Measurements from ENCODE around the gene GFPT2.
"Not testable (repeated sequence)": the region's sequence is repeated elsewhere in the genome, so short reads cannot be mapped to it uniquely, and the experiment has no call there.

The GFPT2 gene

DNA sequence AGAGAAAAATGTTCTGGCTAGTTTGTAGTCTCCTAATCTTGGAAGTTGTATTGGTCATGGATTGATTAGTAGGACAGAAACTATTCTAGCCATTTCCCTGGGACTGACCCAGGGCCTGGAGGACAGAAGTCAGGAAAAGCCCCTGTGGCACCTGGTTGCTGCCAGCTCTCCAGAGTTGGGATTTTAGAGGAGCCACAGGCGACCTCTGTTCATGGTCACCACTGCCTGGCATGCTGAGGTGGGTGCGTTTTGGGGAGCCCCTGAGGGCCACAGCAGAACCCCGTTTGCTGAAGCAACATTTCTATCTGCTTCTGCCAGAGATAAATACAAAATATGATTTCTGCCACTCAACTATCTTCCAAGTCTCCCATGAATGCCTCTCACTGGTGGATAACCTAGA, 53.6 kb downstream of the GFPT2 start:
- no peaks in the 10 kb centered on the region for H3K36me3 ChIP-seq (ENCODE audit: control insufficient read depth, insufficient read depth, low read length)
- TF ChIP-seq, protein P1, sequence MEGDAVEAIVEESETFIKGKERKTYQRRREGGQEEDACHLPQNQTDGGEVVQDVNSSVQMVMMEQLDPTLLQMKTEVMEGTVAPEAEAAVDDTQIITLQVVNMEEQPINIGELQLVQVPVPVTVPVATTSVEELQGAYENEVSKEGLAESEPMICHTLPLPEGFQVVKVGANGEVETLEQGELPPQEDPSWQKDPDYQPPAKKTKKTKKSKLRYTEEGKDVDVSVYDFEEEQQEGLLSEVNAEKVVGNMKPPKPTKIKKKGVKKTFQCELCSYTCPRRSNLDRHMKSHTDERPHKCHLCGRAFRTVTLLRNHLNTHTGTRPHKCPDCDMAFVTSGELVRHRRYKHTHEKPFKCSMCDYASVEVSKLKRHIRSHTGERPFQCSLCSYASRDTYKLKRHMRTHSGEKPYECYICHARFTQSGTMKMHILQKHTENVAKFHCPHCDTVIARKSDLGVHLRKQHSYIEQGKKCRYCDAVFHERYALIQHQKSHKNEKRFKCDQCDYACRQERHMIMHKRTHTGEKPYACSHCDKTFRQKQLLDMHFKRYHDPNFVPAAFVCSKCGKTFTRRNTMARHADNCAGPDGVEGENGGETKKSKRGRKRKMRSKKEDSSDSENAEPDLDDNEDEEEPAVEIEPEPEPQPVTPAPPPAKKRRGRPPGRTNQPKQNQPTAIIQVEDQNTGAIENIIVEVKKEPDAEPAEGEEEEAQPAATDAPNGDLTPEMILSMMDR (IDR thresholded peaks at IDR 0.05; ENCODE audit: insufficient read depth, low read length, poor library complexity, severe bottlenecking), result no peak
- no peaks in the 10 kb centered on the region for H3K27me3 ChIP-seq (replicated peaks; ENCODE audit: control insufficient read depth, insufficient read depth, low read length)
- H3K4me3 ChIP-seq (replicated peaks; ENCODE audit: low read depth, low read length), result no peak overlapping the region
- DNase-seq (ENCODE audit: extremely low read depth, insufficient read length), result no peak

DNA sequence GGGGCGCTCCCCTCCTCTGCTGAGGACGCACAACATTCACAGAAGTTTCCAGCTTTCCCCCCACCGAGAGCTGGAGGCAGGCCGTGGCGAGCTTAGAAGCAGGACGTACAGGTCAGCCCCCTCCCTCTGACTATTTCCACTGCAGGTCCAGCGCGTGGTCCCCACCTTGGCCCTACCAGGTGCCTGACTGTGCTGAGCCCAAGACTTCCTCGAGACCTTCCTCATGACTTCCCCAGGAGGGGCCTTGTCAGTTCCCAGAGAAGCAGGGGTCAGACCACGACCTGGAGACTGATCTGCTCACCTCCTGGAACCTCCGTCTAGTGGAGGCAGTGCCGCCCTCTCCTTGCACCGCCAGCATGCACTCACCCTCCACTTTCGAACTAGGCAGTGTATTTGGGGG, 54.1 kb downstream of the GFPT2 start:
- H3K36me3 ChIP-seq (ENCODE audit: control insufficient read depth, insufficient read depth, low read length); H3K4me3 ChIP-seq (replicated peaks; ENCODE audit: low read depth, low read length); H3K27me3 ChIP-seq (replicated peaks; ENCODE audit: control insufficient read depth, insufficient read depth, low read length); DNase-seq (ENCODE audit: extremely low read depth, insufficient read length): not testable (repeated sequence)

DNA sequence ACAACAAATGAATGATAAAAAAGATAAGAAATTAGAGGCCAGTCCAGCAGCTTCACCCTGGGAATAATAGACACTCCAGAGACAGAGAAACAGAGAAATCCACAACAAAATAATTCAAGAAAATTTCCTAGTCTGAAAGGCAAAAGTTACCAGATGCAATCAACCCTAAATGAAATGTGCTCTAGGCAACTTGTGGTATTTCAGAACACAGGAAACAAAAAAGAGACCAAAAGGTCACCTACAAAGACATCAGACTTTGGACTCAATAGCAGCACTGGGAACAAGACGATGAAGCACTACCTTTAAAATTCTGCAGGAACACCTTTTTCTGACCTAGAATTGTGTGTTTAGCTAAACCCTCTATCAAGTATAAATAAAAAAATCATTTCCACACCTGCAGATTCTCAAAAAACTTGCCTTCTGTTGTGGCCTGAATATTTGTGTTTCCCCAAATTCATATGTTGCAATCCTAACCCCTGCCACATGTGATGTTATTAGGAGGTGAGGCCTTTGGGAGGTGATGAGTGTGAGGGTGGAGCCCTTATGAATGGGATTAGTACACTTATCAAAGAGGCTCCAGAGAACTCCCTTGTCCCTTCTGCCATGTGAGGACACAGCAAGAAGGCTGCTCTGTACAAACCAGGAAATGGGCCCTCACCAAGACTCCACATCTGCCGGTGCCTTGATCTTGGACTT, 55.4 kb downstream of the GFPT2 start:
- no peaks in the 10 kb centered on the region for H3K27me3 ChIP-seq (replicated peaks; ENCODE audit: control insufficient read depth, insufficient read depth, low read length)
- no peak overlapping the region for H3K4me3 ChIP-seq (replicated peaks; ENCODE audit: low read depth, low read length)
- no peaks in the 10 kb centered on the region for H3K36me3 ChIP-seq (ENCODE audit: control insufficient read depth, insufficient read depth, low read length)
- TF ChIP-seq, protein P1 (IDR thresholded peaks at IDR 0.05; ENCODE audit: insufficient read depth, low read length, poor library complexity, severe bottlenecking), result no peak
- DNase-seq (ENCODE audit: extremely low read depth, insufficient read length), result no peak

DNA sequence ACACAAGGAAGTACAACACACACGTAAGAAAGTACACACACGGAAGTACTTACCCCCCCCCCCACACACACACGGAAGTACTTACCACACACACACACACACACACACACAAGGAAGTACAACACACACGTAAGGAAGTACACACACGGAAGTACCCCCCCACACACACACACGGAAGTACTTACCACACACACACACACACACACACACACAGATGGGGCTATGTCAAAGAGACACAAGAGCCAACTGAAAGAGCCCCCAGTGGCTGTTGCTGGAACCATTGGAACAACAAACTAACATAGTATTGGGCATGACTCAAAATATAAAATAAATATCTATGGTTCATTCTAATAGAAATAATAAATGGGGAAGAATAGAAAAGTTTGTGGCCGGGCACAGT, 56.4 kb downstream of the GFPT2 start:
- no peak for DNase-seq (ENCODE audit: extremely low read depth, insufficient read length)
- no peaks in the 10 kb centered on the region for H3K36me3 ChIP-seq (ENCODE audit: control insufficient read depth, insufficient read depth, low read length)
- H3K27me3 ChIP-seq (replicated peaks; ENCODE audit: control insufficient read depth, insufficient read depth, low read length), result no peaks in the 10 kb centered on the region
- no peak overlapping the region for H3K4me3 ChIP-seq (replicated peaks; ENCODE audit: low read depth, low read length)
- TF ChIP-seq, protein P1 (IDR thresholded peaks at IDR 0.05; ENCODE audit: insufficient read depth, low read length, poor library complexity, severe bottlenecking), result no peak

DNA sequence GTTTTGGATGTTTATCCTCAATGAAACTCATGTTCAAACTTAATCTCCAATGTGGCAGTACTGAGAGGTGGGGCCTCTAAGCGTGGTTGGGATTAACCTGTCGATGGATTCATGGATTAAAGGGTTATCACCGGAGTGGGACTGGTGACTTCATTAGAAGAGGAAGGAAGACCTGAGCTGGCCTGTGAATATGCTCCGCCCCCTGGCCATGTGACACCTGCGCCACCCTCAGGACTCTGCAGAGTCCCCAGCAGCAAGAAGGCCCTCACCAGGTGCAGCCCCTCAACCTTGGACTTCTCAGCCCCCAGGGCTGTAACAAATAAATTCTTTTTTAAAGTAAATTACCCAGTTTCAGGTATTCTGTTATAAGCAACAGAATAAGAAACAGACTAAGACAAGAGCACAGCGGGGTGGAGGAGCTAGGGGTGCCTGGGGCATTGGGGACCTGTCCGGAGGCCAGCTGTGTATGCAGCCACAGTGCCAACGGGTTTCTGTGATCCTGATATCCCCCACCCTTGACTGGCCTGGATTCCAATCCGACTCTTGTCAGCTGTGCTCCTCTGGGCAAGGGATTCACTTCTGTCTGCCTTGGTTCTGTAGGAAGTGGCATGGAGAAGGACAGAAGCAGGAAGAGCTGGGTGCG, 58.1 kb downstream of the GFPT2 start:
- no peak for DNase-seq (ENCODE audit: extremely low read depth, insufficient read length)
- TF ChIP-seq, protein P1 (IDR thresholded peaks at IDR 0.05; ENCODE audit: insufficient read depth, low read length, poor library complexity, severe bottlenecking), result no peak
- Histone ChIP-seq H3K4me3 (replicated peaks; ENCODE audit: low read depth, low read length) (no peak overlapping the region), H3K36me3 (ENCODE audit: control insufficient read depth, insufficient read depth, low read length) (no peaks in the 10 kb centered on the region), H3K27me3 (replicated peaks; ENCODE audit: control insufficient read depth, insufficient read depth, low read length) (no peaks in the 10 kb centered on the region)

DNA sequence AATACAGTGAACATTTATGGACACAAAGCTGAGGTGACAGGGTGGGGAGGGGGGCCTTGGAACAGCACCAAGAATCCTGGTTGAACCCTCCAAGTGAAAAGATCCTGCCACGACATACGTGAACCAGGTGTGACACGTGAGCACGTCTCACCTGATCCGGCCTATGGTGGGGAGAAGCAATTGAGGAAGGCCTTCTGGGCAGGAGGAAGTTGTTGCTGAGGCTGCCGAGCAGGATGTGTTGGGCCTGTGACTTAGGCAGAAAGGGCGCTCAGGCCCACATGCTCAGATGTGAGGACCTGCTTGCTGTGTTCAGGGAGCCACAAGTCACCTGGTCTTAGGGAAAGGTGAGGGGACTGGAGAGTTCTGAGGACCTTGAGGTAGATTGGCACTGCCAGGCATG, 58.7 kb downstream of the GFPT2 start:
- no peak for DNase-seq (ENCODE audit: extremely low read depth, insufficient read length)
- Histone ChIP-seq H3K27me3 (replicated peaks; ENCODE audit: control insufficient read depth, insufficient read depth, low read length) (no peaks in the 10 kb centered on the region), H3K36me3 (ENCODE audit: control insufficient read depth, insufficient read depth, low read length) (no peaks in the 10 kb centered on the region), H3K4me3 (replicated peaks; ENCODE audit: low read depth, low read length) (no peak overlapping the region)
- TF ChIP-seq, protein P1 (IDR thresholded peaks at IDR 0.05; ENCODE audit: insufficient read depth, low read length, poor library complexity, severe bottlenecking), result no peak
